Fibroblast of skin of scalp (primary cell): Measurements from ENCODE around the gene PRKRIP1.
"Not testable (repeated sequence)": the region's sequence is repeated elsewhere in the genome, so short reads cannot be mapped to it uniquely, and the experiment has no call there.

Experiments used
- DNase-seq: peaks from one replicate; pipeline ENCODE4 v3.0.0-alpha.2; 2013

PRKRIP1 gene

DNA sequence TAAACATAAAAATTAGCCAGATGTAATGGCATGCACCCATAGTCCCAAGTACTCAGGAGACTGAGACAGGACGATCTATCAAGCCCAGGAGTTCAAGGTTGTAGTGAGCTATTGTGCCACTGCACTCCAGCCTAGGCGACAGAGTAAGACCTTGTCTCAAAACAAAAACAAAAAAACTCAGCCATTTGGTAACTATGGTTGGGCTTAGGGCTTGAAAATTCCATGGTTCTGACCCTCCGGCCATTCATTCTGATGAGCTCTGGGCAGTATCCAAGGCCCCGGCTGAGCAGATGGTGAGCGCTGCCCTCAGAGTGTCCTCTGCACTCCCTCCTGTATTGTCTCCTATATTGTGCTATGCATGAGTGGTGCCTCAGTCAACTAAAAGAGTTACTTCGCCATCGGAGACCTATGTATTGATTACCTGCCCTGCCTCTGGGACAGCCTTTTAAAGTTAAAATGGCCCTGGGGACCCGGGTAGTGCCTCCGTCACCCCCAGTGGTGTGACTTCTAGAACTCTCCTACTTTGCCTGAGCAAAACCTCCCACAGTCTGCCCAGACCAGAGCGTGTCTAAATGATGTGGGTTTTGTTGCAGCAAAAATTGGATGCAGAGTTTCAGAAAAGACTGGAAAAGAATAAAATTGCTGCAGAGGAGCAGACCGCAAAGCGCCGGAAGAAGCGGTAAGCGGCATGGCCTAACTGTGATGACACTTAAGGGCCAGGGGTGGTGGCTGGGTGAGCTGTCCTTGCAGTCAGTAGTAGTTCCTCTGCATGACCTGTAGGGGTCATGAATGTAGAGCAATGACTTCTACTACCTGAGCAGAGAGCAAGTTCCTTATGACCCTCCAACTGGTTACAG, 8.1 kb downstream of the PRKRIP1 start:
- DNase-seq = peak; percentile 48

DNA sequence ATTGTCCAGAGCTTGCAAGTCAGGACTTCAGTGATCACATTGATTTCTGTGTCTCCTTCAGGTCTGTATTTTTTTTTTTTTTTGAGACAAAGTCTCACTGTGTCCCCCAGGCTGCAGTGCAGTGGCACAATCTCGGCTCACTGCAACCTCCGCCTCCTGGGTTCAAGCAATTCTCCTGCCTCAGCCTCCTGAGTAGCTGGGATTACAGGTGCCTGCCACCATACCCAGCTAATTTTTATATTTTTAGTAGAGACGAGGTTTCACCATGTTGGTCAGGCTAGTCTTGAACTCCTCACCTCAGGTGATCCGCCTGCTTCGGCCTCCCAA, 8.7 kb downstream of the PRKRIP1 start:
- not testable (repeated sequence) for DNase-seq

DNA sequence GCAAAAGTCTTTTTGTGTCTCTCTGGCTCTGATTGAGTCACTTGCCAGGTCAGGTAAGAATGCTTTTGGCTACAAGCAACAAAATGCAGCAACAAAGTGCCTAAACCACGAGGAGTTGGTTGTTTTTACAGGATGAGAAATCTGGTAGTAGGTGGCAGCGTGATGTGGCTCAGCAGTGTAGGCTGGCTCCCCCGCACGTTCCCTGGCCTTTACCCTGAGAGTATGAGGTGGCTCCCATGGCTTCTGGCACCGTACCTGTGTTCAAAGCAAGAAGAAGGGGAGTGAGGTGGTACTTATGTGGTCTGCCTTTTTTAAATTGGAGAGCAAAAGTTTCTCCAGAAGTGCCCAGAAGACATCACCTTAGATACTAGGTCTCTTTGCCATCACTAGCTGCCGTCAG, 11.7 kb downstream of the PRKRIP1 start:
- DNase-seq = no peak

DNA sequence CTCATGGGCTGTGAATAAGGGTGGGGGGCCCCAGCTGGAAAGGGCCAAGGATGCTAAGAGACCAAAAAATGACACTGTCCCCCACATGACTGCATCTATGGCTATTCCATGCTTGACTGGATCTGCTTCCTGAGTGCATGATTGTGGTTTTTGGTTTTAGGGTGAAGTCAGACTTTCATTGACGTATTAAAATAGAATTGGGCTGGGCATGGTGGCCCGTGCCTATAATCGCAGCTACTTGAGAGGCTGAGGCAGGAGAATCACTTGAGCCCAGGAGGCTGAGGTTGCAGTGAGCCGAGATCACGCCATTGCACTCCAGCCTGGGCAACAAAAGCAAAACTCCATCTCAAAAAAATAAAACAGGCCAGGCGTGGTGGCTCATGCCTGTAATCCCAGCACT, 12.4 kb downstream of the PRKRIP1 start:
- not testable (repeated sequence) for DNase-seq

GRCh38 chr7:102409340-102409739, 13.2 kb downstream of the PRKRIP1 start:
- DNase-seq = no peak

DNA sequence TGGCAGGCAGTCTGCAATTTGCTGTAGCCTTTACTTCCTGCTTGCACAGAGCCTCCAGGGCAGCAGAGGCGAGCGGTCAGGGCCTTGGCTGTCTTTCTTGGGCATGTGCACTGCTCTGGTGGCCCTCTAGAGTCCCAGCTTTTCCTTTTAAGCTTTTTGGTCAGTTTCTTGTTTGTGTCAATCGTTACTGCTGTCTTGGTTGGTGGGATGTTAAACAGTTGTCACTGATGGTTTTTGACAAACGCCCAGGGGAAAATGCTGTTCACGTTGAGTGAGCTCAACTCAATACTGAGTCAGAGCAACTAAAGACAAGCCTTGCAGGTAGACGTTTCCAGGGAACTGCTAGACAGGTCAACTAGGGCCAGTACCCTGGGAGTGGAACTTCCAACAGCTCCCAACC, 14.0 kb downstream of the PRKRIP1 start:
- DNase-seq = no peak

GRCh38 chr7:102410918-102411317, 14.8 kb downstream of the PRKRIP1 start:
- no peak for DNase-seq

DNA sequence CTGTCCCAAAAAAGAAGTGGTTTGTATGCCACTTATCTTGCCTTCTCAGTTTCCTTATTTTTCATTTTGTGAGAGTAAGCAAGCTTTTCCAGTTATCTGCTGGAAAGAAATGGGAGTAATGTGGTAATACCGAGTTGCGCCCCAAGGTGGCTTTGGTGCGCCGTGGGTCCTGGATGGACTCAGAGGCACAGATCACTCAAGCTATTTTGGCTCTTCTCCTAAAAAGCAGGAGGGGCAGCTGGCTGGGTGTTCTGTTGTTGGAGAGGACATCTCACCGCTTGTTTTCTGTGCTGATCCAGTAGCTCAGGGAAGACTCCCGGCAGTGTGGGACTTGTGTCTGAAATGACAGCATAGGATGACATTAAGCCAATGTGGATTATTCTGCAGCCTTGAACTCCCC, 16.4 kb downstream of the PRKRIP1 start:
- DNase-seq = peak; percentile 17

- no peak for DNase-seq
Observed at GRCh38 chr7:102413091-102413490, 16.9 kb downstream of the PRKRIP1 start.

- no peak for DNase-seq
Observed at GRCh38 chr7:102413611-102414010, 17.4 kb downstream of the PRKRIP1 start.

DNA sequence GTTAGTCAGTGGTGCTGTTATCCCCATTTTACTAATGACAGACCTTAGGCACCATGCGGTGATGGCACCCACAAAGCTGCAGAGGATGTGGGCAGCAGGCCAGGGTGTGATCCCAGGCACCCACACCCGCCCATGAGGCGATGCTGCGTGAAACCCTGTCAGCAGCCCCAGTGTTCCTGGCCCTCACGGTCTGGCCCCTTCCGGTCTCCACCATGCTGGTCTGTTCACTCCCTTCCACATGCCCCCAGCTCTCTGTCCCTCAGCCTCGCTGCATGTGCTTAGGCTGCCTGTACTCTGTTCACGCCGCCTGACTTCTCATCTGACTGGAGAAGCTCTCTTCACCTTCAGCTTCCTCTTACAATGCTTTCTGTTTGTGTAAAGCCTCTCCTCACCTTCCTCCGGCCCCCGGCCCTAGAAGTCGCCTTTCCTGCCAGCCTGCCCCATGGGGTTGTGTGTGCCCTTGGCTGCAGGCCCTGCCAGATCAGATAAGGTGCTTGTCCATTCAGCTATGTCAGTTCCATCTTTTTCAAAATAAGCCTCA, 19.6 kb downstream of the PRKRIP1 start:
- DNase-seq = no peak

DNA sequence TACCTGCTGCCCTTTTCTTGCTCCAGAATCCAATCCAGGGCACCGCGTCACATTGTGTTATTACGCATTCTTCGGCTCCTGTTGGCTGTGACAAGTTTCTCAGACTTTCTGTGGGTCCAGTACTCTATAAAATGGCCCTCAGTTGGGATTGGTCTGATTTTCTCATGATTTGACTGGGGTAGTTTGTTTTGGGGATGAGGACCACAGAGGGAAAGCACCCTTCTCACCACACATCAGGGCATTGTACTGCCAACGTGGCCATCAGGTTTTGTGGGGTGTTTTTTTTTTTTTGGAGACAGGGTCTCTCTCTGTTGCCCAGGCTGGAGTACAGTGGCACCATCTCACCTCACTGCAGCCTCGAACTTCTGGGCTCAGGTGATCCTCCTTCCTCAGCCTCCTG, 20.2 kb downstream of the PRKRIP1 start:
- DNase-seq = no peak

DNA sequence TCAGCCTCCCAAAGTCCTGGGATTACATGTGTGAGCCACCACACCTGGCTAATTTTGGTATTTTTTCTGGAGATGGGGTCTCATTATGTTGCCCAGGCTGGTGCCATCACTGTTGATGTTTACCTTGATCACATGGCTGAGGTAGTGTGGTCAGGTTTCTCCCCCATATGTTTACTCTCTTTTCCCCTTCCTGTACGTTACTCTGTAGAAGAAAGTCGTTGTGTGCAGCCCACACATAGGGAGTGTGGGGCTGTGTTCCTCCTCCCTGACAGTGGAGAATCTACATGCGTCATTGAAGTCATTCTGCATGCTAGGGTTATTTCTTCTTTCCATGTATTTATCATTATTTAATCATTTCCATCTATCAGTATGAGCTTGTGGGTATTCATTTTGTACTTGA, 20.9 kb downstream of the PRKRIP1 start:
- DNase-seq = no peak

- DNase-seq = no peak
Observed at GRCh38 chr7:102418592-102418991, 22.4 kb downstream of the PRKRIP1 start.

- DNase-seq = no peak
Observed at GRCh38 chr7:102421706-102422240, 25.6 kb downstream of the PRKRIP1 start.

GRCh38 chr7:102424129-102424551, 28.0 kb downstream of the PRKRIP1 start:
- no peak for DNase-seq

GRCh38 chr7:102424787-102425218, 28.6 kb downstream of the PRKRIP1 start:
- no peak for DNase-seq

- DNase-seq = no peak
Observed at GRCh38 chr7:102425639-102426267, 29.6 kb downstream of the PRKRIP1 start.

GRCh38 chr7:102426268-102427018, 30.3 kb downstream of the PRKRIP1 start:
- DNase-seq = no peak

DNA sequence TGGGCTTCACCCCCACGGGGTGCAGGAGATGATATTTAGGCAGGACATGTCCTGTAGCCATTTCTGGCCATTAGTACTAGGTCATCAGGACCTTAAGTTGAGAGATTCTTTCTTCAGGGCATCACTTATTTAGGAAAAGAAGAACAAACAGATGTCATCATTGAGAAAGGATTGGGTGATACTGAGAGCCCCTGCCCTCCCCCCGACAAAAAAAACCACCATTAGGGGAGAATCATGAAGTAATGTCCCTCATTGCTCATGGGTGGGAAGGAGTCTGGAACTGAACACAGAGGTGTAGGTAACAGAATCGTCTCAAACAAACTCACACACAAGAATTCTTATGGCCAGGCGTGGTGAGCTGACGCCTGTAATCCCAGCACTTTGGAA, 30.8 kb downstream of the PRKRIP1 start:
- DNase-seq = no peak

GRCh38 chr7:102429141-102429899, 33.2 kb downstream of the PRKRIP1 start:
- DNase-seq = no peak

DNA sequence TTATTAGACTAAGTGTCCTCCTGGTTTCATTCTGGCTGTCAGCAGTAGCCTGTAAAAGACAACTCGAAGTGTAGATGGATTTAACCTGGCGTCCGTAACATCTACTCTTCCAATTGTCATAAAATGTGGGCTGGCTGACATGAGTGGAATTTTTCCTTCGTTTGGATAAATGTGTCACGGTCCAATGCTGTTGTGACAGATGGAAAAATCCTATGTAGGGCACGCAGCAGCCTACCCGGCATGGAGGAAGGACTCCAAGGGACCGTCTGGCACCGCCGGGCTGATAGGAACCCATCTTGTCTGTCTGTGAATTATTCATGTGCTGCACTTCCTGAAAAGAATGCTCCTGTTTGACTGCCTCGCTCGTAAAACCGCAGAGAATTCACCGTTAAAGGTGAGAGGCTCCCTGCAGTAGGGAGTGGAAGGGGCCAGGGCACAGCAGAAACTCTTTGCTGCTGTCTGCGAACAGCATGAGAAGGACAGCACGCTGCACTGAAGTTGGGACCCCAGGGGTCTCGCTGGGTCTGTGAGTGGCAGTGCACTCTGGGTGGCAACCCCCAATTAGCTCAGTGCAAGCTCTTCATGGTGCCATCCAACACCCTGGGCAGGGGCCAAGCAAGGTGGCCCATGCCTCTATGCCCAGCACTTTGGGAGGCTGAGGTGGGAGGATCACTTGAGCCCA, 35.6 kb downstream of the PRKRIP1 start:
- DNase-seq = no peak
